Mesangial cell (primary cell): ENCODE results near the gene PIP4P1. TPM values are rescaled to one million over a fixed set of nuclear protein-coding genes. Genes with fewer than 3 reads are reported as not detected.

Experiments
- total RNA-seq: library from RNA; depleted of rRNA; stranded (reverse); fragments of >200 nt; gene quantifications from 2 replicates; pipeline ENCODE4 v1.2.3, GENCODE V29; 2015

The PIP4P1 gene
- total RNA-seq, result 18.9 and 20.2 TPM in 2 replicates

GRCh38 chr14:20461225-20462141, at the start of gene PIP4P1:
Gene PIP4P1 (minus strand): TSS chr14:20461434. CDS start chr14:20461325, 109 bp downstream.

GRCh38 chr14:20469242-20469889, 8.1 kb upstream of the PIP4P1 start, which contains the start of gene PNP:
Gene PNP (plus strand): TSS chr14:20469406. CDS start chr14:20469525, 119 bp downstream.

GRCh38 chr14:20454516-20455354, 6.5 kb downstream of the PIP4P1 start, which contains the start of the genes APEX1 and OSGEP:
Gene APEX1 (plus strand): TSS chr14:20455226. CDS start chr14:20455646, 420 bp downstream.
Gene OSGEP (minus strand): TSS chr14:20454812. CDS start chr14:20454683, 129 bp downstream.

GRCh38 chr14:20435582-20436362, 25.5 kb downstream of the PIP4P1 start, which contains the start of gene KLHL33:
Gene KLHL33 (minus strand): TSS chr14:20436166. CDS start chr14:20435811, 355 bp downstream.

GRCh38 chr14:20412876-20413743, 48.1 kb downstream of the PIP4P1 start, which contains the start of gene TEP1:
Gene TEP1 (minus strand): TSS chr14:20413501. CDS start chr14:20408439, 5,062 bp downstream.

Other genes with a start within 250 kb of the PIP4P1 start
- not detected in 2 replicates for gene OR11H6, start 237.7 kb downstream of the PIP4P1 start, total RNA-seq
- not detected in 2 replicates for gene OR11H7, start 232.5 kb downstream of the PIP4P1 start, total RNA-seq
- gene OR11H4, start 222.1 kb downstream of the PIP4P1 start, total RNA-seq, result not detected in 2 replicates
- gene TTC5, start 155.5 kb downstream of the PIP4P1 start, total RNA-seq, result 10.4 and 11.2 TPM in 2 replicates
- gene CCNB1IP1, start 128.2 kb downstream of the PIP4P1 start, total RNA-seq, result 39.8 and 56.3 TPM in 2 replicates
- gene PARP2, start 117.8 kb downstream of the PIP4P1 start, total RNA-seq, result 6.2 and 19.1 TPM in 2 replicates
- gene TEP1, start 47.9 kb downstream of the PIP4P1 start, total RNA-seq, result 10.6 and 15.5 TPM in 2 replicates
- gene KLHL33, start 25.3 kb downstream of the PIP4P1 start, total RNA-seq, result 0.25 TPM in 1 of 2 replicates, not detected in the other
- 33.0 and 62.1 TPM in 2 replicates for gene OSGEP, start 6.6 kb downstream of the PIP4P1 start, total RNA-seq
- 186 and 208 TPM in 2 replicates for gene APEX1, start 6.2 kb downstream of the PIP4P1 start, total RNA-seq
- 32.2 and 90.8 TPM in 2 replicates for gene PNP, start 8.0 kb upstream of the PIP4P1 start, total RNA-seq
- not detected in 2 replicates for gene RNASE10, start 44.1 kb upstream of the PIP4P1 start, total RNA-seq
- gene RNASE9, start 99.6 kb upstream of the PIP4P1 start, total RNA-seq, result not detected in 2 replicates
- 0.33 TPM in 1 of 2 replicates, not detected in the other for gene RNASE11, start 126.6 kb upstream of the PIP4P1 start, total RNA-seq
- gene RNASE12, start 129.9 kb upstream of the PIP4P1 start, total RNA-seq, result not detected in 2 replicates
- gene OR6S1, start 180.3 kb upstream of the PIP4P1 start, total RNA-seq, result not detected in 2 replicates
- gene RNASE4, start 223.1 kb upstream of the PIP4P1 start, total RNA-seq, result 7.2 and 11.3 TPM in 2 replicates
- gene ANG, start 227.3 kb upstream of the PIP4P1 start, total RNA-seq, result 2.7 and 4.6 TPM in 2 replicates